H9 (cell line): ENCODE measurements around the gene ZNF358. TPM values are rescaled to one million over a fixed set of nuclear protein-coding genes. Genes with fewer than 3 reads are reported as not detected.

Experiments used
- DNase-seq: peaks from one replicate; pipeline ENCODE4 v3.0.0-alpha.2; 2017
- H2AFZ ChIP-seq: one replicate; pipeline ENCODE4 v1.6.1; 2013; ENCODE audit warnings: mild to moderate bottlenecking, low read length, control low read depth, moderate library complexity
- H2AK5ac ChIP-seq: 2 replicates; pipeline ENCODE4 v1.6.1; 2013; ENCODE audit warnings: low read length, control low read depth, mixed read lengths; ENCODE audit not compliant: insufficient read length
- H2BK120ac ChIP-seq: one replicate; pipeline ENCODE4 v1.6.1; 2013; ENCODE audit warnings: low read depth, mild to moderate bottlenecking, low read length, control low read depth, inconsistent platforms; ENCODE audit not compliant: poor library complexity, severe bottlenecking
- H2BK12ac ChIP-seq: 2 replicates; pipeline ENCODE4 v1.6.1; 2013; ENCODE audit warnings: low read length, control low read depth, mixed read lengths, low read depth; ENCODE audit not compliant: insufficient read length
- H2BK15ac ChIP-seq: 2 replicates; pipeline ENCODE4 v1.6.1; 2013; ENCODE audit warnings: low read depth, low read length, control low read depth
- H2BK20ac ChIP-seq: one replicate; pipeline ENCODE4 v1.6.1; 2013; ENCODE audit warnings: low read depth, mild to moderate bottlenecking, low read length, control low read depth, inconsistent platforms; ENCODE audit not compliant: poor library complexity, severe bottlenecking
- H2BK5ac ChIP-seq: 2 replicates; pipeline ENCODE4 v1.6.1; 2013; ENCODE audit warnings: low read length, control low read depth, mixed read lengths; ENCODE audit not compliant: insufficient read length
- H3K14ac ChIP-seq: 2 replicates; pipeline ENCODE4 v1.6.1; 2013; ENCODE audit warnings: low read length, control low read depth; ENCODE audit not compliant: insufficient read depth
- H3K18ac ChIP-seq: 2 replicates; pipeline ENCODE4 v1.6.1; 2013; ENCODE audit warnings: low read depth, mild to moderate bottlenecking, mixed read lengths, low read length, control low read depth; ENCODE audit not compliant: insufficient read length
- H3K23ac ChIP-seq: 2 replicates; pipeline ENCODE4 v1.6.1; 2013; ENCODE audit warnings: low read length, control low read depth, mixed read lengths, low read depth; ENCODE audit not compliant: insufficient read length
- H3K23me2 ChIP-seq: 2 replicates; pipeline ENCODE4 v1.6.1; 2013; ENCODE audit warnings: low read depth, mild to moderate bottlenecking, mixed read lengths, low read length, control low read depth; ENCODE audit not compliant: insufficient read length, poor library complexity, severe bottlenecking
- H3K27ac ChIP-seq: 2 replicates; pipeline ENCODE4 v1.5.1; 2013; ENCODE audit warnings: low read length, control low read depth, mixed read lengths, low read depth; ENCODE audit not compliant: insufficient read length
- H3K27me3 ChIP-seq: 2 replicates; pipeline ENCODE4 v1.6.1; 2013; ENCODE audit warnings: low read length, control low read depth, inconsistent platforms; ENCODE audit not compliant: insufficient read depth
- H3K4ac ChIP-seq: 2 replicates; pipeline ENCODE4 v1.6.1; 2013; ENCODE audit warnings: low read depth, mild to moderate bottlenecking, control low read depth, inconsistent platforms, low read length, moderate library complexity
- H3K4me1 ChIP-seq: 2 replicates; pipeline ENCODE4 v1.6.1; 2013; ENCODE audit warnings: low read length, control low read depth, inconsistent platforms; ENCODE audit not compliant: insufficient read depth
- H3K4me2 ChIP-seq: 2 replicates; pipeline ENCODE4 v1.6.1; 2013; ENCODE audit warnings: low read length, control low read depth, mixed read lengths; ENCODE audit not compliant: insufficient read length, insufficient read depth
- H3K56ac ChIP-seq: 2 replicates; pipeline ENCODE4 v1.6.1; 2013; ENCODE audit warnings: low read depth, mild to moderate bottlenecking, mixed read lengths, low read length, control low read depth; ENCODE audit not compliant: insufficient read length
- H3K79me1 ChIP-seq: 2 replicates; pipeline ENCODE4 v1.6.1; 2013; ENCODE audit warnings: low read depth, mild to moderate bottlenecking, moderate library complexity, low read length, control low read depth, inconsistent platforms; ENCODE audit not compliant: insufficient read depth, poor library complexity, severe bottlenecking
- H3K79me2 ChIP-seq: 2 replicates; pipeline ENCODE4 v1.6.1; 2013; ENCODE audit warnings: low read length, control low read depth, inconsistent platforms; ENCODE audit not compliant: insufficient read depth
- H3K9ac ChIP-seq: 2 replicates; pipeline ENCODE4 v1.6.1; 2013; ENCODE audit warnings: low read length, control low read depth, mixed read lengths; ENCODE audit not compliant: insufficient read length; ENCODE audit errors: extremely low read depth
- H3K9me3 ChIP-seq: one replicate; pipeline ENCODE4 v1.6.1; 2013; ENCODE audit warnings: low read depth, low read length, inconsistent platforms; ENCODE audit not compliant: control insufficient read depth
- H3T11ph ChIP-seq: one replicate; pipeline ENCODE4 v1.6.1; 2013; ENCODE audit warnings: mild to moderate bottlenecking, low read length, control low read depth, inconsistent platforms
- H4K20me1 ChIP-seq: one replicate; pipeline ENCODE4 v1.6.1; 2013; ENCODE audit not compliant: control insufficient read depth, insufficient read length, insufficient read depth
- H4K5ac ChIP-seq: 2 replicates; pipeline ENCODE4 v1.6.1; 2013; ENCODE audit warnings: low read depth, mild to moderate bottlenecking, mixed read lengths, low read length, control low read depth; ENCODE audit not compliant: insufficient read length
- H4K8ac ChIP-seq: replicated peaks from 2 replicates; pipeline ENCODE4 v1.6.1; 2013; ENCODE audit warnings: low read length, control low read depth, mixed read lengths, low read depth; ENCODE audit not compliant: insufficient read length
- H4K91ac ChIP-seq: 2 replicates; pipeline ENCODE4 v1.6.1; 2013; ENCODE audit warnings: low read depth, mild to moderate bottlenecking, moderate library complexity, mixed read lengths, low read length, control low read depth; ENCODE audit not compliant: insufficient read length
- H3K27ac Mint-ChIP-seq, 3 experiments: 2 replicates in 2 of 3; 3 replicates in 1 of 3; pipeline ENCODE4 v1.8.0; 2020 to 2021; ENCODE audit warnings: mixed read lengths in 3 of 3, mild to moderate bottlenecking in 1 of 3, moderate library complexity in 1 of 3
- H3K27me3 Mint-ChIP-seq: 2 replicates; pipeline ENCODE4 v1.8.0; 2021; ENCODE audit warnings: low read depth, mild to moderate bottlenecking, moderate library complexity, mixed read lengths
- H3K36me3 Mint-ChIP-seq, 3 experiments: 2 replicates in 2 of 3; 3 replicates in 1 of 3; pipeline ENCODE4 v1.8.0; 2020 to 2021; ENCODE audit warnings: low read depth in 3 of 3, mixed read lengths in 3 of 3; ENCODE audit not compliant: insufficient read depth in 1 of 3
- H3K4me1 Mint-ChIP-seq, 2 experiments: 2 replicates each; pipeline ENCODE4 v1.8.0; 2020; ENCODE audit warnings: mixed read lengths in 2 of 2
- H3K4me3 Mint-ChIP-seq, 2 experiments: 2 replicates in 1 of 2; 3 replicates in 1 of 2; pipeline ENCODE4 v1.8.0; 2020 to 2021; ENCODE audit warnings: mild to moderate bottlenecking in 2 of 2, mixed read lengths in 2 of 2, moderate library complexity in 1 of 2
- H3K9me3 Mint-ChIP-seq, 2 experiments: 2 replicates in 1 of 2; 3 replicates in 1 of 2; pipeline ENCODE4 v1.8.0; 2020; ENCODE audit warnings: mild to moderate bottlenecking in 2 of 2, mixed read lengths in 2 of 2, moderate library complexity in 1 of 2
- WGBS: extraction: QIAGEN DNeasy Blood & Tissue Kit; methylation state at CpG from one replicate; pipeline ENCODE4 v1.1.7; 2013; ENCODE audit warnings: missing lambda C conversion rate, low lambda C conversion rate, mixed read lengths; ENCODE audit not compliant: insufficient read length; ENCODE audit errors: extremely low coverage; 5-methylcytosine and 5-hydroxymethylcytosine counted together
- total RNA-seq: library from RNA; stranded (reverse); gene quantifications from 2 replicates; pipeline ENCODE4 v1.2.1, GENCODE V29; 2021
- TF ChIP-seq, protein P1 (sequence below): fragments of 200-600 bp; sonication (generic); conservative IDR thresholded peaks from 3 replicates; pipeline ENCODE4 v1.8.0; 2021; ENCODE audit warnings: antibody characterized with exemption, mild to moderate bottlenecking

The ZNF358 gene
- total RNA-seq, 1 experiment from 2014 or later = 40.5 TPM

DNA sequence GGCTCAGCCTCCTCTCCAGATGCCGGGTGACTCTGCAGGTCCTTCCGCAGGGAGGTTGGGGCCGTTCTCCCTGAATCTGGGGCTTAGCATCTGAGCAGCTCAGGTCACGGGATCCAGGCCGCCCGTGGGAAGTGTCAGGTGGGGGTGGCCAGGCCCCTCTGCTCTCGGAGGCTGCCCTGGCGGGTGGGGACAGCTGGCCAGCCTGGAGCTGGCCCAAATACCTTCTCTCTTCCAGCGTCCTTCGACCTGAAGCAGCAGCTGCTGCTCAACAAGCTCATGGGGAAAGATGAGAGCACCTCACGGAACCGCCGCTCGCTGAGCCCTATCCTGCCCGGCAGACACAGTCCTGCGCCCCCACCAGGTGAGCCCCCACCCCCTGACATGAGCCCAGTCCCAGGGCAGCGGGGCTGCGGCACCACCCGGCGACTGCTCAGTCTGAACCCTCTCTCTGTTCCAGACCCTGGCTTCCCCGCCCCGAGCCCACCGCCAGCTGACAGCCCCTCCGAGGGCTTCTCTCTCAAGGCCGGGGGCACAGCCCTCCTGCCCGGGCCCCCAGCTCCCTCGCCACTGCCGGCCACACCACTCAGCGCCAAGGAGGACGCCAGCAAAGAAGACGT, 46.1 kb upstream of the ZNF358 start:
- Mint-ChIP-seq H3K4me3 (no peak overlapping the region), H3K36me3 (peaks cover 2 to 19% (median 13%) of the 10 kb centered on the region in 3 experiments; a peak in 6 of 7 replicates), H3K9me3 (no peaks in the 10 kb centered on the region), H3K4me1 (no peaks in the 10 kb centered on the region), H3K27me3 (no peaks in the 10 kb centered on the region), H3K27ac (no peak overlapping the region)
- Histone ChIP-seq H2BK15ac (no peak overlapping the region), H3K9me3 (no peaks in the 10 kb centered on the region), H3K79me2 (no peaks in the 10 kb centered on the region), H2BK5ac (no peak overlapping the region), H3T11ph (no peak overlapping the region), H2BK120ac (no peak overlapping the region), H2BK12ac (no peak overlapping the region), H2BK20ac (no peak overlapping the region), H2AK5ac (no peak overlapping the region), H3K14ac (no peak overlapping the region), H4K5ac (no peak overlapping the region), H3K4ac (no peak overlapping the region), H3K56ac (no peak overlapping the region), H3K4me2 (no peak overlapping the region), H3K23ac (no peak overlapping the region), H3K4me1 (no peaks in the 10 kb centered on the region), H4K8ac (no peak overlapping the region), H4K91ac (no peak overlapping the region), H3K18ac (no peak overlapping the region), H3K27ac (no peak overlapping the region), H3K23me2 (no peaks in the 10 kb centered on the region), H4K20me1 (no peaks in the 10 kb centered on the region), H2AFZ (no peak overlapping the region), H3K27me3 (no peaks in the 10 kb centered on the region), H3K9ac (no peak overlapping the region), H3K79me1 (no peaks in the 10 kb centered on the region)
- TF ChIP-seq, protein P1, sequence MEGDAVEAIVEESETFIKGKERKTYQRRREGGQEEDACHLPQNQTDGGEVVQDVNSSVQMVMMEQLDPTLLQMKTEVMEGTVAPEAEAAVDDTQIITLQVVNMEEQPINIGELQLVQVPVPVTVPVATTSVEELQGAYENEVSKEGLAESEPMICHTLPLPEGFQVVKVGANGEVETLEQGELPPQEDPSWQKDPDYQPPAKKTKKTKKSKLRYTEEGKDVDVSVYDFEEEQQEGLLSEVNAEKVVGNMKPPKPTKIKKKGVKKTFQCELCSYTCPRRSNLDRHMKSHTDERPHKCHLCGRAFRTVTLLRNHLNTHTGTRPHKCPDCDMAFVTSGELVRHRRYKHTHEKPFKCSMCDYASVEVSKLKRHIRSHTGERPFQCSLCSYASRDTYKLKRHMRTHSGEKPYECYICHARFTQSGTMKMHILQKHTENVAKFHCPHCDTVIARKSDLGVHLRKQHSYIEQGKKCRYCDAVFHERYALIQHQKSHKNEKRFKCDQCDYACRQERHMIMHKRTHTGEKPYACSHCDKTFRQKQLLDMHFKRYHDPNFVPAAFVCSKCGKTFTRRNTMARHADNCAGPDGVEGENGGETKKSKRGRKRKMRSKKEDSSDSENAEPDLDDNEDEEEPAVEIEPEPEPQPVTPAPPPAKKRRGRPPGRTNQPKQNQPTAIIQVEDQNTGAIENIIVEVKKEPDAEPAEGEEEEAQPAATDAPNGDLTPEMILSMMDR = no peak
- DNase-seq = no peak
- no CpG with 5 or more reads among the region's 31 CpGs for WGBS
